Nephron progenitor cell (in vitro differentiated cells): ENCODE data around the gene FUZ.
A peak's percentile ranks its signal among the peaks of the same experiment; 100 is the strongest.

Source experiments
- DNase-seq: peaks from one replicate; pipeline ENCODE4 v3.0.0; 2021
- H3K27ac Mint-ChIP-seq: 2 replicates; pipeline ENCODE4 v1.8.0; 2021; ENCODE audit warnings: mild to moderate bottlenecking, moderate library complexity, mixed read lengths
- H3K27me3 Mint-ChIP-seq: 2 replicates; pipeline ENCODE4 v1.8.0; 2021; ENCODE audit warnings: mild to moderate bottlenecking, low read depth, mixed read lengths; ENCODE audit not compliant: poor library complexity
- H3K36me3 Mint-ChIP-seq: 2 replicates; pipeline ENCODE4 v1.8.0; 2021; ENCODE audit warnings: low read depth, mixed read lengths
- H3K4me1 Mint-ChIP-seq: 2 replicates; pipeline ENCODE4 v1.8.0; 2021; ENCODE audit warnings: mixed read lengths
- H3K4me3 Mint-ChIP-seq: 2 replicates; pipeline ENCODE4 v1.8.0; 2021; ENCODE audit warnings: mild to moderate bottlenecking, moderate library complexity, mixed read lengths
- H3K9me3 Mint-ChIP-seq: 2 replicates; pipeline ENCODE4 v1.8.0; 2021; ENCODE audit warnings: mild to moderate bottlenecking, moderate library complexity, mixed read lengths
- CTCF ChIP-seq: fragments of 200-600 bp; sonication (generic); IDR thresholded peaks from 2 replicates; pipeline ENCODE4 v1.5.0; 2021; ENCODE audit warnings: antibody characterized with exemption

Gene FUZ

DNA sequence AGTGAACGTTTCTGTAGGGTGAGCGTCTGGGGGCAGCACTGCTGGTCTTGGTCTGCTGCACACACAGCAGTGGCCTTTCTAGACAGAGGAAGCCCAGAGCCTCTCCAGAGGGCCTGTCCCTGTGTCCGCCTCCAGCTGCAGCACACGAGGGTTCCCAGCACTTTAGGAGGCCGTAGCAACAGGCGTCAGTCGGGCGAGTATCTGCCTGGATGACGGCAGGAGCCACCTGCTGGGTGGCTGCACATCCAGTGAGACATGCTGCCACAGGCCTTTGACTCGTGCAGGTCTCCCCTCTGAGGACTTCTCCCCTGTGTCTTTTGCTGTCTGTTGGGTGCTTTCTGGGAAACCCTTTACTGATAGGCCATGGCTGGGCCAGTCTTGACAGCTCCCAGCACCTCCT, 24.2 kb downstream of the FUZ start:
- DNase-seq: no peak
- Mint-ChIP-seq H3K4me3 (no peak overlapping the region), H3K27me3 (peaks cover 2% of the 10 kb centered on the region), H3K36me3 (peaks cover 58% of the 10 kb centered on the region), H3K9me3 (peaks cover 5% of the 10 kb centered on the region), H3K4me1 (peaks cover 51% of the 10 kb centered on the region), H3K27ac (peak overlapping the region; percentile 88)
- no peak for TF ChIP-seq CTCF

DNA sequence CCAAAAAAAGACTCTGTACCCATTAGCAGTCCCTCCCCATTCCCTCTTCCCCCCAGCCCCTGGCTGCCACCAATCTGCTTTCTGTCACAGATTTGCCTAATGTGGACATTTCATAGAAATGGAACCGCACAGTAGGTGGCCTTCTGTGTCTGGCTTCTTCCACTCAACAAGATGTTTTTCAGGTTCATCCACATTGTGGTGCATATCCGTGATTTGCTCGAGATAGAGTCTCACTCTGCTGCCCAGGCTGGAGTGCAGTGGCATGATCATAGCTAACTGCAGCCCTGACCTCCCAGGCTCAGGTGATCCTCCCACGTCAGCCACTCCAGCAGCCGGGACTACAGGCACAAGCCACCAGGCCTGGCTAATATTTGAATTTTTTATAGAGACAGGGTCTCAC, 25.3 kb downstream of the FUZ start:
- peaks cover 5% of the 10 kb centered on the region for H3K9me3 Mint-ChIP-seq
- TF ChIP-seq CTCF: no peak
- H3K36me3 Mint-ChIP-seq: peaks cover 69% of the 10 kb centered on the region
- H3K4me1 Mint-ChIP-seq: peaks cover 51% of the 10 kb centered on the region
- DNase-seq: no peak
- peaks cover 2% of the 10 kb centered on the region for H3K27me3 Mint-ChIP-seq
- no peak overlapping the region for H3K27ac Mint-ChIP-seq
- no peak overlapping the region for H3K4me3 Mint-ChIP-seq

DNA sequence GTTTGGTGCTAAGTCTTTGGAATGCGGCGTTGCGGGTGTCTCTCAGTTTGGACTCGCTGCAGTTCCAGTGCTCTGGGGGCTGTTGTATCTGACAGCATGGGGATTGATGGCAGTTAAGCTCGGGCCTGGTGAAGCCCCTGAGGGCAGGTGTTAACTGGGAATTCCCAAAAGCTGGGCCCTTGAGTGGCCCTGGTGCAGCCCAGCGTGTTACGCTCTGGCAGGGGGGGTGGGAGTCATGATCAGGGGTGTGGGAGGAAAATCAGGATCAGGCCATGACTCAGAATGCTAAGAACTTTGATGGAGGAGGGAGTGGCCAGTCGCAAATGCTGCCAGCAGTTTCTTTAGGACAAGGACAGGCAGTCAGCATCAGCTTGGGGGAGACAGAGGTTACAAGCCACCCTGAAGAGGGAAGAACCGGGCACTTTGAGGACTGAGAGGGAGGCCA, 26.7 kb downstream of the FUZ start:
- peak overlapping the region; percentile 99 for H3K27ac Mint-ChIP-seq
- DNase-seq: no peak

GRCh38 chr19:49782515-49782914, 30.6 kb downstream of the FUZ start:
- Mint-ChIP-seq H3K4me3 (no peak overlapping the region), H3K9me3 (no peaks in the 10 kb centered on the region), H3K27me3 (peaks cover 2% of the 10 kb centered on the region), H3K27ac (no peak overlapping the region), H3K4me1 (peaks cover 38% of the 10 kb centered on the region), H3K36me3 (peaks cover 47% of the 10 kb centered on the region)
- TF ChIP-seq CTCF: no peak
- no peak for DNase-seq

More for the DNA sequence above, 26.7 kb downstream of the FUZ start:
- Mint-ChIP-seq H3K36me3 (peaks cover 70% of the 10 kb centered on the region), H3K4me3 (peak overlapping the region; percentile 6), H3K9me3 (peaks cover 5% of the 10 kb centered on the region), H3K4me1 (peaks cover 51% of the 10 kb centered on the region), H3K27me3 (peaks cover 5% of the 10 kb centered on the region)
- no peak for TF ChIP-seq CTCF

GRCh38 chr19:49781394-49781793, 31.7 kb downstream of the FUZ start:
- Mint-ChIP-seq H3K4me3 (no peak overlapping the region), H3K27me3 (peaks cover 2% of the 10 kb centered on the region), H3K36me3 (peaks cover 44% of the 10 kb centered on the region), H3K27ac (peak overlapping the region; percentile 61), H3K4me1 (peaks cover 31% of the 10 kb centered on the region), H3K9me3 (no peaks in the 10 kb centered on the region)
- TF ChIP-seq CTCF: no peak
- DNase-seq: no peak

- H3K9me3 Mint-ChIP-seq: no peaks in the 10 kb centered on the region
- TF ChIP-seq CTCF: no peak
- no peak overlapping the region for H3K4me3 Mint-ChIP-seq
- peaks cover 43% of the 10 kb centered on the region for H3K36me3 Mint-ChIP-seq
- peaks cover 26% of the 10 kb centered on the region for H3K4me1 Mint-ChIP-seq
- DNase-seq: no peak
- H3K27ac Mint-ChIP-seq: peak overlapping the region; percentile 83
- H3K27me3 Mint-ChIP-seq: peaks cover 2% of the 10 kb centered on the region
Observed at GRCh38 chr19:49780861-49781260, 32.2 kb downstream of the FUZ start.
